Breast epithelium (tissue), 3 donors: ENCODE results near the gene ZNF292.

ENCODE experiments used
- CTCF ChIP-seq, 3 donors: fragments of 450-650 bp; IDR thresholded peaks; one replicate each; pipeline ENCODE4 v1.5.1; 2016 to 2017; ENCODE audit warnings: antibody characterized with exemption in 3 of 3, mild to moderate bottlenecking in 3 of 3, moderate library complexity in 3 of 3
- POLR2A ChIP-seq: fragments of 450-650 bp; IDR thresholded peaks from one replicate; pipeline ENCODE4 v1.6.1; 2016; ENCODE audit warnings: antibody characterized with exemption, mild to moderate bottlenecking, moderate library complexity

DNA sequence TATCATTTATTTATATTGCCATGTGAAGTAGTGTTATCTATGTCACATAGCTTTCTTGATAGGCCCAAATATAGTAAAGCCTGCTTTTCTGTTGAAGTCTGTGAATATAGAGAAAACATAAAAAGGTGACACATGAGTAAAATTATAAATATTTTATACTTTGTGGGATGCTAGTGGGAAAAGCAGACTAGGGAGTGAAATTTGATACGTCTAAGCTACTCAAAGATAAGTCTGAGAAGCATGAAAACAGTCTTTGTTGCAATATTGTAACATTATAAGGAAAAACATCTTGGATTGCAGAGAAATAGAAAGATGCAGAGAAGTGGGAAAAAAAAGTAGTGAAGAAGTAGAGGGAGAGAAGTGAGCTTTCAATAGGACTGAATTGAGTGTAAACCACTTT lies 75.4 kb downstream of the ZNF292 start:
- TF ChIP-seq POLR2A (no peak), CTCF (IDR thresholded peaks at IDR 0.05) (no peak)
